ENCODE measurements around the gene MCTP2. TPM values are rescaled to one million over a fixed set of nuclear protein-coding genes. Genes with fewer than 3 reads are reported as not detected.

Gene MCTP2
- total RNA-seq, 1 experiment from 2014 or later = 1.3 TPM

DNA sequence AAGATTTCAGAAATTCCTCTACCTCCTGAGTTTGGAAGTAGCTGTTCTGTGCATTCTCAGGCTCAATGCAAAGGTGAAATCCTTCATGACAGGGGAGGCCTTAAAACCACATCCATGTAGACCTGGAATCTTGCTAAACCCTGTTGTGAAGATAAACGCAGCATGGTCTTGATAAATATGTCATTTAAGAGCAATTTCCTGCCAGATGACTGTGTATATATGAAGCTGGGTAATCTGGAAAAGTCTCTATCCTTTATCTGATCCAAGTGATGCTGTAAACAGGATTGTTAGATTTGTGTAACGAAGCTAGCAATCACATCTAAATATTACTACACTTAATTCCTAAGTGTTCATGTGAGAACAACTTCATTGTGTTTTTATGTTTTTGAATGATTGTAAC lies 9.1 kb downstream of the MCTP2 start:
- H4K20me1 ChIP-seq (ENCODE audit: control insufficient read depth, insufficient read depth, insufficient read length) = no peaks in the 10 kb centered on the region
- no peaks in the 10 kb centered on the region for H3K9me3 Mint-ChIP-seq
- H3K79me2 ChIP-seq (ENCODE audit: insufficient read depth, low read length) = no peaks in the 10 kb centered on the region
- H3K27me3 ChIP-seq (ENCODE audit: insufficient read depth, low read length) = no peaks in the 10 kb centered on the region
- H3K79me1 ChIP-seq (ENCODE audit: insufficient read depth, low read depth, low read length, poor library complexity, severe bottlenecking) = no peaks in the 10 kb centered on the region
- no peaks in the 10 kb centered on the region for H3K27me3 Mint-ChIP-seq (ENCODE audit: low read depth)
- H2BK12ac ChIP-seq (ENCODE audit: insufficient read length, low read depth, low read length) = no peak overlapping the region
- H3T11ph ChIP-seq (ENCODE audit: low read length) = no peak overlapping the region
- no peak overlapping the region for H2BK15ac ChIP-seq (ENCODE audit: low read depth, low read length)
- H3K18ac ChIP-seq (ENCODE audit: insufficient read length, low read depth, low read length) = no peak overlapping the region
- H3K4me1 ChIP-seq (ENCODE audit: insufficient read depth, low read length) = no peaks in the 10 kb centered on the region
- no peak overlapping the region for H3K27ac Mint-ChIP-seq
- H3K14ac ChIP-seq (ENCODE audit: insufficient read depth, low read length) = no peak overlapping the region
- H3K23ac ChIP-seq (ENCODE audit: insufficient read length, low read depth, low read length) = no peak overlapping the region
- no peak overlapping the region for H3K4me3 Mint-ChIP-seq
- H3K27ac ChIP-seq (ENCODE audit: insufficient read length, low read depth, low read length) = no peak overlapping the region
- H3K4me1 Mint-ChIP-seq = no peaks in the 10 kb centered on the region
- no peak overlapping the region for H3K56ac ChIP-seq (ENCODE audit: insufficient read length, low read depth, low read length)
- H3K4me2 ChIP-seq (ENCODE audit: insufficient read depth, insufficient read length, low read length) = no peak overlapping the region
- H2BK5ac ChIP-seq (ENCODE audit: insufficient read length, low read length) = no peak overlapping the region
- H2BK120ac ChIP-seq (ENCODE audit: low read depth, low read length, poor library complexity, severe bottlenecking) = no peak overlapping the region
- no peak for DNase-seq
- no peak overlapping the region for H2AK5ac ChIP-seq (ENCODE audit: insufficient read length, low read length)
- no peak overlapping the region for H3K9ac ChIP-seq (ENCODE audit: extremely low read depth, insufficient read length, low read length)
- no peak overlapping the region for H2AFZ ChIP-seq (ENCODE audit: low read length)
- H3K9me3 ChIP-seq (ENCODE audit: control insufficient read depth, low read depth, low read length) = no peaks in the 10 kb centered on the region
- TF ChIP-seq CTCF (conservative IDR thresholded peaks at IDR 0.05) = no peak
- no peak overlapping the region for H4K5ac ChIP-seq (ENCODE audit: insufficient read length, low read depth, low read length)
- no CpG with 5 or more reads among the region's 2 CpGs for WGBS (ENCODE audit: extremely low coverage, insufficient read length, low lambda C conversion rate)
- H3K4ac ChIP-seq (ENCODE audit: low read depth, low read length) = no peak overlapping the region
- H4K91ac ChIP-seq (ENCODE audit: insufficient read length, low read depth, low read length) = no peak overlapping the region
- H4K8ac ChIP-seq (replicated peaks; ENCODE audit: insufficient read length, low read depth, low read length) = no peak overlapping the region
- no peaks in the 10 kb centered on the region for H3K36me3 Mint-ChIP-seq (ENCODE audit: insufficient read depth in 1 of 3, low read depth in 3 of 3)
- no peak overlapping the region for H2BK20ac ChIP-seq (ENCODE audit: low read depth, low read length, poor library complexity, severe bottlenecking)
- H3K23me2 ChIP-seq (ENCODE audit: insufficient read length, low read depth, low read length, poor library complexity, severe bottlenecking) = no peaks in the 10 kb centered on the region

Measured in H9 (cell line).